GM12878 (cell line): ENCODE data around the gene KIAA2012.

Source experiments
- BHLHE40 ChIP-seq, 2 experiments: fragments of 450-650 bp in 1 of 2; IDR thresholded peaks; 2 replicates each; pipeline ENCODE4 v1.6.1; 2011 to 2017; ENCODE audit warnings: low read depth in 2 of 2, borderline replicate concordance in 1 of 2, improper control_type of control experiment in 1 of 2, low read length in 1 of 2, mild to moderate bottlenecking in 1 of 2
- BRCA1 ChIP-seq: IDR thresholded peaks from 2 replicates; pipeline ENCODE4 v1.6.1; 2011; ENCODE audit warnings: low read depth, low read length, improper control_type of control experiment
- CTCF ChIP-seq, 3 experiments: IDR thresholded peaks in 2 of 3; conservative IDR thresholded peaks in 1 of 3; 2 replicates each; pipeline ENCODE4 v1.5.1; 2011; ENCODE audit warnings: low read depth in 3 of 3, low read length in 3 of 3, mild to moderate bottlenecking in 3 of 3, control low read depth in 2 of 3, moderate library complexity in 2 of 3, inconsistent platforms in 1 of 3, mixed read lengths in 1 of 3; ENCODE audit not compliant: control insufficient read depth in 2 of 3, insufficient read depth in 1 of 3; ENCODE audit errors: extremely low read depth in 1 of 3
- ESRRA ChIP-seq: IDR thresholded peaks from 2 replicates; pipeline ENCODE4 v1.6.1; 2012; ENCODE audit warnings: mild to moderate bottlenecking, low read length, improper control_type of control experiment
- FOS ChIP-seq: IDR thresholded peaks from 3 replicates; pipeline ENCODE4 v1.6.1; 2011; ENCODE audit warnings: borderline replicate concordance; ENCODE audit not compliant: insufficient read length; ENCODE audit errors: extremely low read depth
- IKZF1 ChIP-seq: fragments of 450-650 bp; conservative IDR thresholded peaks from 2 replicates; pipeline ENCODE4 v1.6.1; 2017; ENCODE audit warnings: antibody characterized with exemption, mild to moderate bottlenecking
- IRF5 ChIP-seq: fragments of 450-650 bp; IDR thresholded peaks from 2 replicates; pipeline ENCODE4 v1.6.1; 2017; ENCODE audit warnings: borderline replicate concordance
- POLR2A ChIP-seq: IDR thresholded peaks from 2 replicates; pipeline ENCODE4 v1.6.1; 2011; ENCODE audit warnings: low read depth, mild to moderate bottlenecking, low read length
- SREBF2 ChIP-seq: IDR thresholded peaks from 2 replicates; pipeline ENCODE4 v1.6.1; 2012; ENCODE audit warnings: mild to moderate bottlenecking, low read length
- ZNF274 ChIP-seq: IDR thresholded peaks from one replicate; pipeline ENCODE4 v1.8.0; 2011; ENCODE audit not compliant: insufficient read length, insufficient read depth

- TF ChIP-seq ESRRA (no peak), ZNF274 (no peak), BRCA1 (no peak), BHLHE40 (IDR thresholded peaks at IDR 0.05; ENCODE audit: borderline replicate concordance in 1 of 2, low read depth in 2 of 2, low read length in 1 of 2) (no peak), CTCF (IDR thresholded peaks at IDR 0.05 in 2 of 3, conservative IDR thresholded peaks at IDR 0.05 in 1 of 3; ENCODE audit: control insufficient read depth in 2 of 3, extremely low read depth in 1 of 3, insufficient read depth in 1 of 3, low read depth in 3 of 3, low read length in 3 of 3) (peak in 2 of 3 experiments; percentile 23 to 34; a peak in 3 of 6 replicates), POLR2A (no peak), FOS (no peak), IRF5 (no peak), IKZF1 (no peak), SREBF2 (no peak)
These were observed 16.4 kb upstream of the KIAA2012 start for GRCh38 chr2:202056611-202057010.
